GM06990 (cell line): Measurements from ENCODE around the gene LDLRAD4.

Experiments used
- DNase-seq: peaks from one replicate; pipeline ENCODE4 v3.0.0-alpha.2; 2011; ENCODE audit not compliant: insufficient read length; ENCODE audit errors: extremely low read depth
- H3K27me3 ChIP-seq: replicated peaks from 2 replicates; pipeline ENCODE4 v1.6.0; 2011; ENCODE audit warnings: low read length; ENCODE audit not compliant: control insufficient read depth, insufficient read depth
- H3K36me3 ChIP-seq: 2 replicates; pipeline ENCODE4 v1.5.1; 2011; ENCODE audit warnings: low read length; ENCODE audit not compliant: control insufficient read depth, insufficient read depth
- H3K4me3 ChIP-seq: replicated peaks from 2 replicates; pipeline ENCODE4 v1.5.1; 2011; ENCODE audit warnings: low read depth, mild to moderate bottlenecking, control low read depth, low read length
- TF ChIP-seq, protein P1 (sequence below): IDR thresholded peaks from 2 replicates; pipeline ENCODE4 v1.5.1; 2011; ENCODE audit warnings: low read length, control low read depth, mild to moderate bottlenecking, inconsistent platforms; ENCODE audit not compliant: insufficient read depth, poor library complexity, severe bottlenecking

Gene LDLRAD4

DNA sequence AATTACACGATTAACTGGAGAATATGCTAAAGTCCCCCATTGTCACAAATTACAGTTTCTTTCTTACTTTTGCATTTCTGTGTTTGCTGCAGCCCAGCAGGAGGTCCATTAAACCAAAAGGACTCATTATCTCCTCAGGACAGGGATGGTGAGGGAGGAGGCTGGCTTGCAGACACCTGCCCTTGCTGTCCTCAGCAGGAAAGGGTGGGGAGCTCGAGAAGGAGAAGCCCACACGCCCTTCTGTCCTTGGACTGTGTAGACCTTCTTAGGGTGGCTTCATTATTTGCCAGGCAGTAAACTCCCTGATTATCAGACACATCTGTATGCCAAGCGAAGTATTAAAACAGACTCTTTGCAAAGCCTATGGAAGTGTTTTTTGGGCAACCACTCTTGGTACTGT, 196.0 kb downstream of the LDLRAD4 start:
- Histone ChIP-seq H3K36me3 (no peaks in the 10 kb centered on the region), H3K27me3 (no peaks in the 10 kb centered on the region), H3K4me3 (no peak overlapping the region)
- TF ChIP-seq, protein P1, sequence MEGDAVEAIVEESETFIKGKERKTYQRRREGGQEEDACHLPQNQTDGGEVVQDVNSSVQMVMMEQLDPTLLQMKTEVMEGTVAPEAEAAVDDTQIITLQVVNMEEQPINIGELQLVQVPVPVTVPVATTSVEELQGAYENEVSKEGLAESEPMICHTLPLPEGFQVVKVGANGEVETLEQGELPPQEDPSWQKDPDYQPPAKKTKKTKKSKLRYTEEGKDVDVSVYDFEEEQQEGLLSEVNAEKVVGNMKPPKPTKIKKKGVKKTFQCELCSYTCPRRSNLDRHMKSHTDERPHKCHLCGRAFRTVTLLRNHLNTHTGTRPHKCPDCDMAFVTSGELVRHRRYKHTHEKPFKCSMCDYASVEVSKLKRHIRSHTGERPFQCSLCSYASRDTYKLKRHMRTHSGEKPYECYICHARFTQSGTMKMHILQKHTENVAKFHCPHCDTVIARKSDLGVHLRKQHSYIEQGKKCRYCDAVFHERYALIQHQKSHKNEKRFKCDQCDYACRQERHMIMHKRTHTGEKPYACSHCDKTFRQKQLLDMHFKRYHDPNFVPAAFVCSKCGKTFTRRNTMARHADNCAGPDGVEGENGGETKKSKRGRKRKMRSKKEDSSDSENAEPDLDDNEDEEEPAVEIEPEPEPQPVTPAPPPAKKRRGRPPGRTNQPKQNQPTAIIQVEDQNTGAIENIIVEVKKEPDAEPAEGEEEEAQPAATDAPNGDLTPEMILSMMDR, result no peak
- no peak for DNase-seq

DNA sequence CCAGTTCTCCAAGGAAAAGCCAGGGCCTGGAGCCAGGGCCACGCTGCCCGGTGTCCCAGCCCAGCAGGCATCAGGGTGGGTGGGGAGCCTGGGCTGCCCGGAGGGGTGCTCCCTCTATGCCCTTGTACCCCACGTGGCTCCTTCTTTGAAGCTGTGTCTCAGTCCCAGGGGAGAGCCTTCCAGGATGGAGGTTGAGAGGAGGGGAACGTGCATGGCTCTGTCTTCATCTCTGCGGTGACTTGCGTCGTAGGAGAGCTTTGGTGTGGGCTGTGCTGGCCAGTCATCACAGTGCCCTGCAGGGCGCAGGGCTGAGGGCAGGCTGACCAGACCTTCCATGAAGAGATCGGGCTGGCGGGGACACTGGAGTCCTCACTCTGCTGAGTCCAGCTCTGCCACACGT, 197.2 kb downstream of the LDLRAD4 start:
- Histone ChIP-seq H3K36me3 (no peaks in the 10 kb centered on the region), H3K27me3 (no peaks in the 10 kb centered on the region), H3K4me3 (no peak overlapping the region)
- TF ChIP-seq, protein P1, result no peak
- DNase-seq, result no peak

DNA sequence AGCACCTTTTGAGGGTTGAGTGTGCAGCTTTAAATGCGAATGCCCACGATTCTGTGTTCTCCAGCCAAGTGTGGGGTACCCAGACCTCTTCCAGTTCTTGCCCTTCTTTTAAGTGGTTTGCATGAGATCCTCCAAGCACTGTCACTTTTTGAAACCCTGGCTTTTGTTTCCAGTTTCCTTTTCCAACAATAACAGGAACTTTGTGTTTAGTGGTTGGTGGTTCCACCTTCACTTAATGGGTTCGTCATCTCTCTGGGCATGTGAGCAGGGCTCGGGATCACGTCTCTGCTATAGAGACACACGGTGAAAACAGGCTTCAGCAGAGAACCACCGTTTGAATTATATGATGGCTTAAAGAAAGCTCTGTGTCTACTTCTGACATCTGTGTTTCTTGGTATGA, 197.6 kb downstream of the LDLRAD4 start:
- no peaks in the 10 kb centered on the region for H3K27me3 ChIP-seq
- no peak for DNase-seq
- TF ChIP-seq, protein P1, result no peak
- no peaks in the 10 kb centered on the region for H3K36me3 ChIP-seq
- H3K4me3 ChIP-seq, result no peak overlapping the region

DNA sequence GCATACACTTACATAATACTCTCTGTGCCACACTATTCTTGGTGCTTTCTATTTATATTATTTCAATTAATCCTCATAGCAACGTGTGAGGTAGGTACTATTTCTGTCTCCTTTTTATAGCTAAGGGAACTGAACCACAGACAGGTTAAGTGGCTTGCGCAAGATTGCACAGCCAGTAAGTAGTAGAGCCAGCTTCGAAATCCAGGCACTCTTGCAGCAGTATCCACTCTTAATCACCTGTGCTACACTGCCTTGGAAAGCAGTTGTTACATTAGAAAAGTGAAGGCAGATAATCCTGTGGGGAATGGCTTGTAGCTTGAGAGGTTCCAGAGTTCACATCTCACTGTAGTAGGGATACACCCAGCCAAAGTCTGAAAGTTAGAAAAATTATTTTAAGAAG, 198.3 kb downstream of the LDLRAD4 start:
- TF ChIP-seq, protein P1, result no peak
- H3K36me3 ChIP-seq, result no peaks in the 10 kb centered on the region
- no peak for DNase-seq
- H3K4me3 ChIP-seq, result no peak overlapping the region
- H3K27me3 ChIP-seq, result no peaks in the 10 kb centered on the region

DNA sequence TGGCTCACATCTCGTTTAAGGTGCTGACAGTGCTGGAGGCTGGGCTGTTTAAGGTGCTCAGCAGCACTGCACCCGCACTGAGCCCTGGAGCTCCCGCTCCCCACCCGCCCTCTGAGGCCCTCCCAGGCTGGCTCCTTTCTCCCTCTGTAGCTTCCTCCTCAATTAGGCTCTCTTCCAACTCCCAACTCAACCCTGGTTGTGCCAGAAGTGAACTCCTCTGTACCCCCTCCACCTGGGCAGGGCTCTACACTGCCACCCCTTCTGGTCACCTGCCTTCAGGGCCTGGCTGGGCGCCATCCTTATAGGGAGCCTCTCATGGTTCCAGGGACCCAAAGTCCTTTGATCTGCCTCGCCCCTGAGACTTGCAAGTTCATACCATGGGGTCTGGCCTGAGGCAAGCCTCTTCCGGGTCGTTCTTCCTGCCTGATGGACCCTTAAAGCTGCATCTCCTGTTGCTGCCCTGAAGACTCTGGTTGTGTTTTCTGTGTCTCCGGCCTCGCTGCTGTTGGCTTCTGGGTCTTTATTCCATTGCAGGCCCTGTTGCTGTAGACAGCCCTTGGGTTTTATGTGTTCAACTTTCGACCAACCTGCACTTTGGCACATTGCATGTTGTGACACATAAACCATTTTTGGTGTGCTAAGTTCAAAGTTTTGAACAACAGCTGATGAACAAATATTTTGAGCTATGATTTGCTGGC, 199.6 kb downstream of the LDLRAD4 start:
- H3K36me3 ChIP-seq, result no peaks in the 10 kb centered on the region
- no peak for DNase-seq
- TF ChIP-seq, protein P1, result no peak
- H3K4me3 ChIP-seq, result no peak overlapping the region
- no peaks in the 10 kb centered on the region for H3K27me3 ChIP-seq
